ENCODE measurements around the gene SUMO3.

DNA sequence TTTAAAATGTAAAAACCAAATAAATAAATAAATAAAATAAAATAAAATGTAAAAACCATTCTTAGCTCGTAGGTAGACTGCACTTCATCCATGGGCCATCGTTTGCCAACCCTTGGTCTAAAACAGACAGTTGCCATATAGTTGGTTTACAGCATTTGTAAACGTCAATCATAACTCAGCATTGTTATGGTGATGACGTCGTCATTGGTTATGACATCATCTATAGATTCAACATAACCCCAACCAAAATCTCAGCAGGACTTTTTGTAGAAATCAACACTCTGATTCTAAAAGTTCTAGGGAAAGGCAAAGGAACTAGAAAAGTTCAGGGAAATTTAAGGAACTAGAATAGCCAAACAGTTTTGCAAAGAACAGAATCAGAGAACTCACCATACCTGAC is 15.8 kb upstream of the SUMO3 start:
- TF ChIP-seq, protein P1, sequence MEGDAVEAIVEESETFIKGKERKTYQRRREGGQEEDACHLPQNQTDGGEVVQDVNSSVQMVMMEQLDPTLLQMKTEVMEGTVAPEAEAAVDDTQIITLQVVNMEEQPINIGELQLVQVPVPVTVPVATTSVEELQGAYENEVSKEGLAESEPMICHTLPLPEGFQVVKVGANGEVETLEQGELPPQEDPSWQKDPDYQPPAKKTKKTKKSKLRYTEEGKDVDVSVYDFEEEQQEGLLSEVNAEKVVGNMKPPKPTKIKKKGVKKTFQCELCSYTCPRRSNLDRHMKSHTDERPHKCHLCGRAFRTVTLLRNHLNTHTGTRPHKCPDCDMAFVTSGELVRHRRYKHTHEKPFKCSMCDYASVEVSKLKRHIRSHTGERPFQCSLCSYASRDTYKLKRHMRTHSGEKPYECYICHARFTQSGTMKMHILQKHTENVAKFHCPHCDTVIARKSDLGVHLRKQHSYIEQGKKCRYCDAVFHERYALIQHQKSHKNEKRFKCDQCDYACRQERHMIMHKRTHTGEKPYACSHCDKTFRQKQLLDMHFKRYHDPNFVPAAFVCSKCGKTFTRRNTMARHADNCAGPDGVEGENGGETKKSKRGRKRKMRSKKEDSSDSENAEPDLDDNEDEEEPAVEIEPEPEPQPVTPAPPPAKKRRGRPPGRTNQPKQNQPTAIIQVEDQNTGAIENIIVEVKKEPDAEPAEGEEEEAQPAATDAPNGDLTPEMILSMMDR (conservative IDR thresholded peaks at IDR 0.05; ENCODE audit: low read length), result no peak
- TF ChIP-seq EZH2phosphoT487 (IDR thresholded peaks at IDR 0.05; ENCODE audit: borderline replicate concordance, low read depth, low read length), result no peak
